GM12875 (cell line): Measurements from ENCODE around the gene PBRM1.
A peak's percentile ranks its signal among the peaks of the same experiment; 100 is the strongest.
"Not testable (repeated sequence)": the region's sequence is repeated elsewhere in the genome, so short reads cannot be mapped to it uniquely, and the experiment has no call there.

Source experiments
- H3K4me3 ChIP-seq: one replicate; pipeline ENCODE4 v1.5.1; 2011; ENCODE audit warnings: low read depth, low read length, control low read depth
- TF ChIP-seq, protein P1 (sequence below): IDR thresholded peaks from 2 replicates; pipeline ENCODE4 v1.5.1; 2011; ENCODE audit warnings: low read depth, mild to moderate bottlenecking, control low read depth, inconsistent platforms, low read length, moderate library complexity, borderline replicate concordance; ENCODE audit not compliant: insufficient read depth

Gene PBRM1

DNA sequence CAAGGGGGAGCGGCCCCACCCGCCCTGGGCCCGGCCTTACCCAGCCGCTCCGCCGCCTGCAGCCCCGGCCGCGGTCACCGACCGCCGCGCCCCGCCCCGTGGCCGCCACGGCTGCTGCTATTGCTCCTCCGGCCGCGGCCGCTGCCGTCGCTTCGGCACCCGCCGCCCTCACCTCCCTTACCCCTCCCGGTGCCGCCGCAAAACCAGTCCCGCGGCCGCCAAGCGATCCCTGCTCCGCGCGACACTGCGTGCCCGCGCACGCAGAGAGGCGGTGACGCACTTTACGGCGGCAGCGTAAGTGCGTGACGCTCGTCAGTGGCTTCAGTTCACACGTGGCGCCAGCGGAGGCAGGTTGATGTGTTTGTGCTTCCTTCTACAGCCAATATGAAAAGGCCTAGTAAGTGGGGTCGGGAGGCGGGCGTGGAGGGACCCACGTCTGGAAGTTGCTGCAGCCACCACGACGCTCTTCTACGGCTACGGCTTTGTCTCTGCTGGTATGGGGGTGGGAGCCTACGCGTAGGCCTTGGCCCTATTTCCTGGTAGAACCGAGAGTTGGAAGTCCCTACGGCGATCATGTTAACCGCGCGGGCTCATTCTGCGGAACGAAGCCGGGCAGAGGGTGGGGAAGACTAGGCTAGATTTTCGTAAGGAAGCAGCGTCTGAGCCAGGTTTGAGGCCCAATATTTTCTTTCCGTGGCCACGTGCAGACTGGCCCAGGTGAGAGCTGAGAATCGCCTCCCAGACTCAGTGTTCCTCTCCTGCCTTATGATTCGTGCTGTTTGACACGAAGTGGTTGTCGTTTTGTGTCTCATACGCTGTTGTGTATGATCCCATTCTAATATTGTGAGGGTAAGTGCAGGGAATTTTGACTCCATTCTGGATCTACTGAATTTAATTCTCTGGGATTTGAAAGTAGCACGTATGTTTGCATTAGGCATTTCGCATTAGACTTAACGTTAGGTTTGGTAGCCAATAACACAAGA, at the start of gene PBRM1, which contains the start of gene GNL3:
TSS of gene PBRM1 (minus strand) at position 205 of the 983 bp plus-strand sequence.
TSS of gene GNL3 (plus strand) at position 324 of the 983 bp plus-strand sequence. CDS start at position 385, 61 bp downstream.
- peak within 1 kb of the TSS; percentile 96 for H3K4me3 ChIP-seq
- TF ChIP-seq, protein P1, sequence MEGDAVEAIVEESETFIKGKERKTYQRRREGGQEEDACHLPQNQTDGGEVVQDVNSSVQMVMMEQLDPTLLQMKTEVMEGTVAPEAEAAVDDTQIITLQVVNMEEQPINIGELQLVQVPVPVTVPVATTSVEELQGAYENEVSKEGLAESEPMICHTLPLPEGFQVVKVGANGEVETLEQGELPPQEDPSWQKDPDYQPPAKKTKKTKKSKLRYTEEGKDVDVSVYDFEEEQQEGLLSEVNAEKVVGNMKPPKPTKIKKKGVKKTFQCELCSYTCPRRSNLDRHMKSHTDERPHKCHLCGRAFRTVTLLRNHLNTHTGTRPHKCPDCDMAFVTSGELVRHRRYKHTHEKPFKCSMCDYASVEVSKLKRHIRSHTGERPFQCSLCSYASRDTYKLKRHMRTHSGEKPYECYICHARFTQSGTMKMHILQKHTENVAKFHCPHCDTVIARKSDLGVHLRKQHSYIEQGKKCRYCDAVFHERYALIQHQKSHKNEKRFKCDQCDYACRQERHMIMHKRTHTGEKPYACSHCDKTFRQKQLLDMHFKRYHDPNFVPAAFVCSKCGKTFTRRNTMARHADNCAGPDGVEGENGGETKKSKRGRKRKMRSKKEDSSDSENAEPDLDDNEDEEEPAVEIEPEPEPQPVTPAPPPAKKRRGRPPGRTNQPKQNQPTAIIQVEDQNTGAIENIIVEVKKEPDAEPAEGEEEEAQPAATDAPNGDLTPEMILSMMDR = no peak

DNA sequence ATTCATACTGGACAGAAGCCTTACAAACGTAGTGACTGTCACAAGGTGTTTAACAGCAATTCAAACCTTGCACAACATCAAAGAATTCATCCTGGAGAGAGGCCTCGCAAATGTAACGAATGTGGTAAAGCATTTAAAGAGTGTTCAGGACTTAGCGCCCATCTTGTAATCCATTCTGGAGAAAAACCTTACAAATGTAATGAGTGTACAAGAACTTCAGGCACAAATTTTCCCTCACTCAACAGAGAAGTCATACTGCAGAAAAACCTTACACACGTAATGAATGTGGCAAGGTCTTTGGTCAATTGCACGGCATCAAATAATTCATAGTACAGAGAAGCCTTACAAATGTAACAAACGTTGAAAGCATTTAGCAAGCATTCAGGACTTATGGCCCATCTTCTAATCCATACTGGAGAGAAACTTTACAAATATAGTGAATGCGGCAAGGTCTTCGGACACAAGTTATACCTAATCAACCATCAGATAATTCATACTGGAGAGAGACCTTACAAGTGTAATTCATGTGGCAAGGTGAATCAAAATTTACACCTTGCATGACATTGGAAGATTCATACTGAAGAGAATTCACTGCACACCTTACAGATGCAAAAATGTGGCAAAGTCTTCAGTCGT, 47.7 kb upstream of the PBRM1 start:
- H3K4me3 ChIP-seq = no peak overlapping the region
- TF ChIP-seq, protein P1 = no peak

DNA sequence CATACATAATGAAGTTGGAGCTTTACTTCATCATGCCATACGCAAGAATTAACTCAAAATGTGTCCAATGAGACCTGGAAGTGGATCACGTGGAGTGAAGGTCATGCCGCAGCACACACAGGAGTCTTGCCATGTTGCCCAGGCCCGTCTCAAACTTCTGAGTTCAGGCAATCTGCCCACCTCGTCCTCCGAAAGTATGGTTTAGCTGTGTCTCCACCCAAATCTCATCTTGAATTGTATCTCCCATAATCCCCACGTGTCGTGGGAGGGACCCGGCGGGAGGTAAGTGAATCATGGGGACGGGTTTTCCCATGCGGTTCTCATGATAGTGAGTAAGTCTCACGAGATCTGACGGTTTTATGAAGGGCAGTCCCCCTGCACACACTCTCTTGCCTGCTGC, 45.9 kb upstream of the PBRM1 start:
- TF ChIP-seq, protein P1 = no peak
- no peak overlapping the region for H3K4me3 ChIP-seq

DNA sequence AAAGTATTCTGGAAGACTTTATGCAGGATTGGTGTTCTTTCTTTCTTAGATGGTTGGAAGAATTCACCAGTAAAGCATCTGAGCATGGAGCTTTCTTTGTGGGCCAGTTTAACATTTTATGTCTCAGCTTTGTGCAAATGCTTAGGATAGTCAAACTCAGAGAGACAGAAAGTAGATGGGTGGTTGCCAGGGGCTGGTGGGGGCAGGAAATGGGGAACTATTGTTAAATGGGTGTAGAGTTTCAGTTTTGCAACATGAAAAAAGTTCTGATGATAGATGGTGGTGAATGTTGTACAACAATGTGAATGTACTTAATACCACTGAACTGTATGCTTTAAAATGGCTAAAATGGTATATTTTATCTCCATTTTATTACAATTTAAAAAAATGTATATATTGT, 45.0 kb upstream of the PBRM1 start:
- TF ChIP-seq, protein P1 = no peak
- H3K4me3 ChIP-seq = no peak overlapping the region

DNA sequence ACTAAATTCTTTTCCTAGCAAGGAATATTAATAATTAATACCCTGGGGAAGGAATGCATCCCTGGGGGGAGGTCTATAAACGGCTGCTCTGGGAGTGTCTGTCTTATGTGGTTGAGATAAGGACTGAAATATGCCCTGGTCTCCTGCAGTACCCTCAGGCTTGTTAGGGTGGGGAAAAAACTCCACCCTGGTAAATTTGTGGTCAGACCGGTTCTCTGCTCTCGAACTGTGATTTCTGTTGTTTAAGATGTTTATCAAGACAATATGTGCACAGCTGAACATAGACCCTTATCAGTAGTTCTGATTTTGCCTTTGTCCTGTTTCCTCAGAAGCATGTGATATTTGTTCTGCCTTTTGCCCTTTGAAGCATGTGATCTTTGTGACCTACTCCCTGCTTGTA, 43.0 kb upstream of the PBRM1 start:
- not testable (repeated sequence) for H3K4me3 ChIP-seq

DNA sequence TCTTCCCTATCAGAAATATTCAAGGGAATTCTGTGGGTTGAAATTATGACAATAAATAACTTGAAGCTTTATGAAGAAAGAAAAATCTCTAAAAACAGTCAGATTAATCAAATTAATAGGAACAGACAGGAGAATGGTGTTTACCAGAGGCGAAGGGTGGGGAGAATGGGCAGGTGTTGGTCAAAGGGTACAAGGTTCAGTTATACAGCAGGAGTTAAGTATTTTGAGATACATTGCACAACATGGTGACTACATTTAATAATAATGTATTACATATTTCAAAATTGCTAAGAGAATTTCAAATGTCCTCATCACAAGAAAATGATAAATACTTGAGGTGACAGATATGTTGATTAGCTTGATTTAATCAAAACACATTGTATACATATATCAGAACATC, 38.8 kb upstream of the PBRM1 start:
- no peak overlapping the region for H3K4me3 ChIP-seq
- TF ChIP-seq, protein P1 = no peak

DNA sequence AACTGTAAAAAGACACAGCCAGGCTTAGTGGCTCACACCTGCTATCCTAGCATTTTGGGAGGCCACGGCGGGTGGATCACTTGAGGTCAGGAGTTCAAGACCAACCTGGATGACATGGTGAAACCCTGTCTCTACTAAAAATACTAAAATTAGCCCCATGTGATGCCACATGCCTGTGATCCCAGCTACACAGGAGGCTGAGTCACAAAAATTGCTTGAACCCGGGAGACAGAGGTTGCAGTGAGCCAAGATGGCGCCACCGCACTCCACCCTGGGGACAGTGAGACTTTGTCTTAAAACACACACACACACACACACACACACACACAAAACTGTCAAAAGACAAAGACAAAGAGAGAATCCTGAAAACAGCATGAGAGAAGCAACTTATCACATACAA, 38.2 kb upstream of the PBRM1 start:
- no peak overlapping the region for H3K4me3 ChIP-seq
- TF ChIP-seq, protein P1 = no peak
